CD1c-positive myeloid dendritic cell (primary cell): ENCODE data around the gene IL31RA.

Experiments
- DNase-seq: peaks from one replicate; pipeline ENCODE4 v3.0.0-alpha.2; 2016; ENCODE audit errors: extremely low spot score

The IL31RA gene

GRCh38 chr5:55860288-55860687 lies 9.1 kb downstream of the IL31RA start:
- DNase-seq: peak; percentile 25

DNA sequence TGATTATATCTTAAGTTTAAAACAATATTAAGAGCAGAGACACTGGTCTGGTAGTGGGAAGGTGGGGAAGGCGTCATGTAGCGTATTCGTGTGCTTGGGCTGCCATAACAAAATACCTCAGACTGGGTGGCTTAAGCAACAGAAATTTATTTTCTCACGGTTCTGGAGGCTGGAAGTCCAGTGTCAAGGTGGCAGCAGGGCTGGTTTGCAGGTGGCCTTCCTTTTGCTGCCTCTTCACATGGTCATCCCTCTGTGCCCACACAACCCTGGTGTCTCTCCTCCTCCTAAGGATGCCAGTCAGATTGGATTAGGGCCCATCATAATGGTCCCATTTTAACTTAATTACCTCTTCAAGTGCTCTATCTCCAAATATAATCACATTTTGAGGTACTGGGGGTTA lies 9.6 kb downstream of the IL31RA start:
- DNase-seq: no peak

DNA sequence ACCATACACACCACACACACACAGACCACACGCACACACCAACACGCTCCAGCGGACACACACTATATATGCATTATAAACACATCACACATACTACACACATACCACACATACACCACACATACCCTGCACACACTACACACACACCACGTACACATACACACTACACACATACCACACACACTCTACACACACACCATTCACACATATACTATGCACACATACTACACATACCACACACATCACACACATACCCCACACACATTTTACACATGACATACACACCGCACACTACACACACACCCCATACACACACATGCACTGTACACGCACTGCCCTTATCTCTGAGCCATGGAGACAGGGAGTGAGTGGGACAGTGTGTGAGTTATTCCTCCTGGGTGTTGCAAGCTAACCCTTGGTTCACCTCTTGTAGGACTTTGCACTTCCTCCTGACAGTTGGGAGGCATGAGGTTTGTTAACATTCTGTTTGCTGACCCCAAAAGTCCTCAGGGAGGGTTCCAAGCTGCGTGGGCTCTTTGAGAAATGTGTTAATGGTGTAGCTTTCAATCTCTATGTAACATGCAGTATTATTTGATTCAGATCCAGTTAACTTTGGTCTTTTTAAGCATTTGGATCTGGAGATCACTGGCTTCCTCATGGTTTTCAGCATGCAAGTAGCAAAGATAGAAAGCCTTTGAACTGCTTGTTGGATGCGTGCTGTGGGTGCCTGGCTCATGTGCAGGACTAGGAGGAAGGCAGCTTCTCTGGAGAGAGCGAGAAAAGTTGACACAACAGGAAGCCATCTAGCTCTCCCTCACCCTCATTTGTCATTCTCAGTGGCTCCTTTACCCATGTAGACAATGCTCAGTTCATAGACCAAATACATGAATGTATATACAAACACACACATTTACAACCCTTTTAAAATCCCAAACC lies 13.7 kb downstream of the IL31RA start:
- DNase-seq: peak; percentile 48

DNA sequence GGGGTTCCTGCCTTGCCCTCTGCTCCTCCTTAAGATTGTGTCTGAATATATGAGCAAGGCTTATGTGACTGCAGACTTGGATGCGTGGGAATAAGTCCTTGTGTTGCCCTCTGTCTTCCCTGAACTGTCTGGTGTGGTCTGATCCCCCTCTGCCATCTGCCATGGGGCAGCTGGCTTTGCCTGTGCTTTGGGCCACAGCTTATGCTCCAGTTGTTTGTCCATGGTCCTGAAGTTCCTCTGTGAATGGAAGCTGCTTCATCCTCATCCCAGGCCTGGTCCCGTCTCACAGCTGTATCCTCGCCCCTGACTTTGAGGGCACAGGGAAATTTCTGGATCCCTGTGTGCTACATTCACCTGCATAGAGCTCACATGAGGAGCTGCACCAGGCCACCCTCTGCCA lies 14.7 kb downstream of the IL31RA start:
- no peak for DNase-seq

- DNase-seq: no peak
Observed at GRCh38 chr5:55866485-55866884, 15.3 kb downstream of the IL31RA start.

- no peak for DNase-seq
Observed at GRCh38 chr5:55866934-55867333, 15.8 kb downstream of the IL31RA start.

GRCh38 chr5:55868846-55869245 lies 17.7 kb downstream of the IL31RA start:
- peak; percentile 32 for DNase-seq

DNA sequence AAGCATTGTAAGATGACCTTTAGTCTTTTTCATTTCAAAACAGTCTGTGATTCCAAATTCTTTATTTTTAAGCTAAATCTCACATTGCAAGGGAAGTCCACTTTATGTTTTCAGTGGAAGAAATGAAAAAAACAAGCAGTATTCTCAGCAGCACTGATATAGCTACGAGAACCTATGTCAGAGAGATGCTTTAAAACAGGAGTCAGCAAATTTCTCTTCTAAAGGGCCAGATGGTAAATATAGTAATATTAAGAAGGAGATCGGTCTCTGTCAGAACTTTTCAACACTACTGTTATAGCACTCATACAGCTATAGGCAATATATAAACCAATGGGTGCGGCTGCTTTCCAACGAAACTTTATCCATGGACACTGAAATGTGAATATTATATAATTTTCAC lies 18.7 kb downstream of the IL31RA start:
- no peak for DNase-seq

DNA sequence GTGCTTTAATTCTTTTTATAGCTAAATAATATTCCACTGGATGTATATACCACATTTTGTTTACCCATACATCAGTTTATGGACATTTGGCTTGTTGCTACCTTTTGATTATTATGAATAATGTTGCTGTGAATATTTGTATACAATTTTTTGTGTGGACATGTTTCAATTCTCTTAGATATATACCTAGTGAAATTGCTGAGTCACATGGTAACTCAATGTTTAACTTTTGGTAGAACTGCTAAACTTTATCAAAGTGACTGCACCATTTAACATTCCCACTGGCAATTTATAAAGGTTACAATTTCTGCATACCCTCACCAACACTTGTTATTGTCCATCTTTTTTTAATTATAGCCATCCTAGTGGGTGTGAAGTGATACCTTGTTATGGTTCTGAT lies 22.1 kb downstream of the IL31RA start:
- no peak for DNase-seq

DNA sequence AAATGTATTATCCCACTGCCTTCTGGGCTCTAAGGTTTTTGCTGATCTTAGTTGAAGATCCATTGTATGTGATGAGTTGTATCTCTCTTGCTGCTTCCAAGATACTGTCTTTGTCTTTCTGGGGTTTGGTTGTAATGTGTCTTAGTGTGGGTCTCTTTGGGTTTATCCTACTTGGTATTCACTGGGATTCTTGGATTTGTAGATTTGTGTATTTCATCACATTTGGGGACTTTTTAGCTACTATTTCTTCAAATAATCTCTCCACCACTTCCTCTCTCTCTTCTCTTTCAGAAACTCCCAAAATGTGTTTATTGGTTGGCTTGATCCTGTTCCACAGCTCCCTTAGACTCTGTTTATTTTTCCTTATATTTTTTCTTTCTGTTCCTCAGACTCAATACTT lies 26.5 kb downstream of the IL31RA start:
- DNase-seq: no peak

- DNase-seq: no peak
Observed at GRCh38 chr5:55880453-55880852, 29.3 kb downstream of the IL31RA start.

DNA sequence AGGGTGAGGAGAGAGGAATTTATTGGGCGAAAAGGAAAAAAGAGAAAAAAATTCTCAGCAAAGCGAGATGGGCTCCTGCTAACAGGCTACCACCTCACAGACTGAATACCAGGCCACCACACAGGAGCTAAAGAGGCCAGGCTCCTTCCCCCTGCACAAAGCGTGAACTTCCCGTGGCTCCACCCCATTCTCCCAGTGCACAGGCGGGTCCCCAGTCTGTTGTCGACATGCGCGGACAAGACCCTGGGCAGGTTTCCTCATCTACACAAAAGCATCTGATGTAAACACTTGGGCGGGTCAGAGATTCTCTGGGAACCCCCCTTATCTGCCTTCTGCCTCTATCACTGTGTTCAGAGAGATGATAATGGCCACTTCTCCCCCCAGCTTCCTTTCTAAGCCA lies 34.2 kb downstream of the IL31RA start:
- DNase-seq: no peak

GRCh38 chr5:55888205-55888604 lies 37.0 kb downstream of the IL31RA start:
- DNase-seq: no peak

GRCh38 chr5:55892479-55892878 lies 41.3 kb downstream of the IL31RA start:
- DNase-seq: no peak

GRCh38 chr5:55894135-55894534 lies 43.0 kb downstream of the IL31RA start:
- DNase-seq: no peak

- DNase-seq: no peak
Observed at GRCh38 chr5:55895346-55895745, 44.2 kb downstream of the IL31RA start.

- DNase-seq: no peak
Observed at GRCh38 chr5:55896238-55896637, 45.1 kb downstream of the IL31RA start.

DNA sequence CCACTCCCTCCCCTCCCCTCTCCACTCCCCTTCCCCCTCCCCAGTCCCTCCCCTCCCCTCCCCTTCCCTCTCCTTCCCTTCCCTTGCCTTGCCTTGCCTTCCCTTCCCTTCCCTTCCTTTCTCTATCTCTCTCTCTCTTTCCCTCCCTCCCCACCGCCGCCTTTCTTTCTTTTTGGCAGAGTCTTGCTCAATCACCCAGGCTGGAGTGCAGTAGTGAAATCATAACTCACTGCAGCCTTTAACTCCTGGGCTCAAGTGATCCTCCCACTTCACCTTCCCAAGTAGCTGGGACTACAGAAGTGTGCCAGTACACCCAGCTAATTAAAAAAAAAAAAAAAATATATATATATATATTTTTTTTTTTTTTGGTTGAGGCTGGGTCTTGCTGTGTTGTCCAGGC lies 45.5 kb downstream of the IL31RA start:
- DNase-seq: no peak

DNA sequence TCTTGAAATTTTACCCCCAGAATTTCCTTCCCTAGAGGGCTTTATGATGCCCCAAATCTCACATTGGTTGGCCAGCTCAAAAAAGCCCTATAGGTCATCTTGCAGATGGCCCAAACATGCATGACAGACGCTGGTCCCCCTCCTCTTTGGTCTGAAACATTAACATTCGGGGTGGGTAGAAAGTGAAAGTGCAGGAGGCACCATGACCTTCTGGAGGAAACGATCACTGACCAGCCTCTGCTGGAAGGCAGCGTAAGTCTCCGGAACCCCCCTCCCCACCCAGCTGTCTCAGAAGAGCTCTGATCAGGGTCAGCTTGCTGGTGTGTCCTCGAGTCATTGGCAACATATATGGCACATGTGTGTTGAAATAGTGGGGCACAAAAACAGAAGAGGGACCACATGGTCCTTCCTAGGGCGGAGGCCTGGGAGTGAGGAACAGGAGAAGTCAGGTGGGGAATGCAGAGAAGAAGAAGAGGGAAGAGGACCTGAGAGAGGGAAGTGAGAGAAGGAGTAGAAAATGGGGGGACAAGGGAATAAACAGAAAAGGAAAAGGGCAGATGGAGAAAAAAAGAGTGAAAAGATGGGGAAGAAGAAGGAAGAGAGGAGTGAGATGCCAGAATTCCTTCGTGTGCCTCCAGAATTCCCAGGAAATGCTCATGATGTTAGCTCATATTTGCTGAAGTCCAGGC lies 46.2 kb downstream of the IL31RA start:
- DNase-seq: no peak

- DNase-seq: no peak
Observed at GRCh38 chr5:55897905-55898304, 46.7 kb downstream of the IL31RA start.

GRCh38 chr5:55899344-55899743 lies 48.2 kb downstream of the IL31RA start:
- no peak for DNase-seq

DNA sequence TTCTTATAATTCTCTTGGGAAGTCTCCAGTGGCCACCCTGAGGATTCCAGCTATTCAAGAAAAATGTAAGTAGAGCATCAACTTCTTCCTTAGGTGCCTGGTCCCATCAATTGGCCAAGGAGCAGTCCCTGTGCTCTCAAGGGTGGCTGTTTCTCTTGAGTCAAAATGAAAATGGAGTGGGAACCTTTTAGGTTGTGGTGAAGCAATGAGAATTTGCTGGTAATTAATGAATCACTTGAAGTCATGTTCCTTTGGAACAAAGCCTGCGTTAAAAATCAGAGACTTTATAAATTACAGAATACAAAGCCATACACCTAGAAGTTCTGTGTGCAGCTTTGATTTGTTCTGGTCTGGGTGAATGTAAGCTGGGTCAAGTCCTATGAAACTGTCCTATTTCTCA lies 48.9 kb downstream of the IL31RA start:
- no peak for DNase-seq

- DNase-seq: no peak
Observed at GRCh38 chr5:55900776-55901175, 49.6 kb downstream of the IL31RA start.
